Peyer's patch (tissue), 4 donors: Measurements from ENCODE around the gene SULT1A2. TPM values are rescaled to one million over a fixed set of nuclear protein-coding genes. Genes with fewer than 3 reads are reported as not detected.
"Not testable (repeated sequence)": the region's sequence is repeated elsewhere in the genome, so short reads cannot be mapped to it uniquely, and the experiment has no call there.

Source experiments
- DNase-seq, 3 donors: peaks; one replicate each; pipeline ENCODE4 v3.0.0-alpha.2; 2017 to 2019
- H3K27ac ChIP-seq, 4 donors: fragments of 200-600 bp; sonication (generic); one replicate each; pipeline ENCODE4 v1.5.1; 2016 to 2019
- H3K27me3 ChIP-seq, 2 donors: fragments of 200-600 bp; sonication (generic); one replicate each; pipeline ENCODE4 v1.5.1; 2019
- H3K36me3 ChIP-seq, 3 donors: fragments of 200-600 bp; sonication (generic); one replicate each; pipeline ENCODE4 v1.5.1; 2016 to 2019
- H3K4me1 ChIP-seq, 4 donors: fragments of 200-600 bp; sonication (generic); one replicate each; pipeline ENCODE4 v1.5.1; 2016 to 2019
- H3K4me3 ChIP-seq, 4 donors: fragments of 200-600 bp; sonication (generic); 1 replicate in 3 of 4; 2 replicates in 1 of 4; pipeline ENCODE4 v1.5.1; 2016 to 2019; ENCODE audit warnings: mild to moderate bottlenecking in 1 of 4
- H3K9me3 ChIP-seq, 4 donors: fragments of 200-600 bp; sonication (generic); one replicate each; pipeline ENCODE4 v1.5.1; 2016 to 2019; ENCODE audit warnings: mild to moderate bottlenecking in 1 of 4
- CTCF ChIP-seq, 6 experiments: fragments of 450-650 bp in 4 of 6; fragments of 200-600 bp in 2 of 6; sonication (generic) in 1 of 6; IDR thresholded peaks; one replicate each; pipeline ENCODE4 v1.5.1; 2017 to 2019; ENCODE audit warnings: antibody characterized with exemption in 6 of 6, mild to moderate bottlenecking in 3 of 6, moderate library complexity in 1 of 6
- POLR2A ChIP-seq, 2 donors: fragments of 450-650 bp; IDR thresholded peaks; one replicate each; pipeline ENCODE4 v1.5.1; 2017; ENCODE audit warnings: antibody characterized with exemption in 2 of 2, mild to moderate bottlenecking in 2 of 2, moderate library complexity in 2 of 2
- total RNA-seq, 4 donors: library from RNA; depleted of rRNA; stranded (reverse); fragments of >200 nt; gene quantifications; one replicate each; pipeline ENCODE4 v1.1.0, GENCODE V29; 2016

The SULT1A2 gene
- total RNA-seq, 4 donors from 2014 or later, result 26.4 to 241 (median 178) TPM

GRCh38 chr16:28621481-28622155 lies 24.8 kb upstream of the SULT1A2 start:
- no peak for DNase-seq
- TF ChIP-seq CTCF (IDR thresholded peaks at IDR 0.05) (no peak), POLR2A (IDR thresholded peaks at IDR 0.05) (no peak)
- peaks cover 0 to 23% (median 4%) of the 10 kb centered on the region in 4 donors for H3K4me1 ChIP-seq
- no peaks in the 10 kb centered on the region for H3K27me3 ChIP-seq
- H3K9me3 ChIP-seq, result no peaks in the 10 kb centered on the region
- no peaks in the 10 kb centered on the region for H3K36me3 ChIP-seq
- H3K27ac ChIP-seq, result no peak overlapping the region
- no peak overlapping the region for H3K4me3 ChIP-seq

GRCh38 chr16:28620316-28620715 lies 23.5 kb upstream of the SULT1A2 start:
- H3K27me3 ChIP-seq, DNase-seq, H3K4me3 ChIP-seq, H3K36me3 ChIP-seq, H3K9me3 ChIP-seq, H3K27ac ChIP-seq: not testable (repeated sequence)
- H3K4me1 ChIP-seq, result peaks cover 0 to 23% (median 4%) of the 10 kb centered on the region in 4 donors

- Histone ChIP-seq H3K36me3 (no peaks in the 10 kb centered on the region), H3K27me3 (no peaks in the 10 kb centered on the region), H3K27ac (no peak overlapping the region), H3K4me3 (no peak overlapping the region), H3K4me1 (peaks cover 0 to 12% (median 2%) of the 10 kb centered on the region in 4 donors), H3K9me3 (no peaks in the 10 kb centered on the region)
- no peak for DNase-seq
- TF ChIP-seq CTCF (IDR thresholded peaks at IDR 0.05), result no peak
- TF ChIP-seq POLR2A (IDR thresholded peaks at IDR 0.05), result no peak
These were observed 21.0 kb upstream of the SULT1A2 start for GRCh38 chr16:28617874-28618273.

- TF ChIP-seq POLR2A (IDR thresholded peaks at IDR 0.05) (no peak), CTCF (IDR thresholded peaks at IDR 0.05) (no peak)
These were observed 19.8 kb upstream of the SULT1A2 start for GRCh38 chr16:28616636-28617035.

GRCh38 chr16:28616224-28616577 lies 19.4 kb upstream of the SULT1A2 start:
- not testable (repeated sequence) for H3K4me3 ChIP-seq

More at GRCh38 chr16:28616636-28617035, 19.8 kb upstream of the SULT1A2 start:
- H3K27me3 ChIP-seq, result no peaks in the 10 kb centered on the region
- no peak overlapping the region for H3K27ac ChIP-seq
- DNase-seq, result no peak
- H3K9me3 ChIP-seq, result no peaks in the 10 kb centered on the region
- H3K36me3 ChIP-seq, result no peaks in the 10 kb centered on the region
- H3K4me3 ChIP-seq, result no peak overlapping the region
- peaks cover 0 to 2% (median 0%) of the 10 kb centered on the region in 4 donors for H3K4me1 ChIP-seq

GRCh38 chr16:28615486-28616223 lies 18.8 kb upstream of the SULT1A2 start:
- not testable (repeated sequence) for H3K4me1 ChIP-seq, H3K4me3 ChIP-seq, H3K27ac ChIP-seq, H3K9me3 ChIP-seq, H3K27me3 ChIP-seq, H3K36me3 ChIP-seq
- DNase-seq, result peak in 2 of 3 donors; percentile 67 to 85
- peak; percentile 29 to 85 (median 72) for TF ChIP-seq CTCF (IDR thresholded peaks at IDR 0.05)

More at GRCh38 chr16:28616224-28616577, 19.4 kb upstream of the SULT1A2 start:
- H3K9me3 ChIP-seq, DNase-seq, H3K27ac ChIP-seq, H3K4me1 ChIP-seq, H3K27me3 ChIP-seq, H3K36me3 ChIP-seq: not testable (repeated sequence)

- H3K4me3 ChIP-seq, H3K27ac ChIP-seq, H3K9me3 ChIP-seq, H3K27me3 ChIP-seq, H3K36me3 ChIP-seq, DNase-seq: not testable (repeated sequence)
- H3K4me1 ChIP-seq, result peaks cover 0 to 17% (median 4%) of the 10 kb centered on the region in 4 donors
These were observed 17.7 kb upstream of the SULT1A2 start for GRCh38 chr16:28614561-28614960.

GRCh38 chr16:28613912-28614311 lies 17.1 kb upstream of the SULT1A2 start:
- not testable (repeated sequence) for H3K27me3 ChIP-seq, DNase-seq, H3K36me3 ChIP-seq, H3K9me3 ChIP-seq, H3K4me3 ChIP-seq
- H3K27ac ChIP-seq, result peak overlapping the region in 1 of 4 donors; percentile 65
- peaks cover 0 to 23% (median 4%) of the 10 kb centered on the region in 4 donors for H3K4me1 ChIP-seq

GRCh38 chr16:28612359-28613280 lies 15.8 kb upstream of the SULT1A2 start:
- not testable (repeated sequence) for H3K36me3 ChIP-seq, H3K9me3 ChIP-seq, H3K27me3 ChIP-seq, H3K27ac ChIP-seq, H3K4me3 ChIP-seq, DNase-seq
- H3K4me1 ChIP-seq, result peaks cover 0 to 36% (median 4%) of the 10 kb centered on the region in 4 donors
